ENCODE results near the gene MATCAP1. TPM values are rescaled to one million over a fixed set of nuclear protein-coding genes. Genes with fewer than 3 reads are reported as not detected.

Gene MATCAP1
- total RNA-seq, 1 donor from 2014 or later, result 14.9 TPM

GRCh38 chr16:67208154-67208896, 24.6 kb upstream of the MATCAP1 start:
- DNase-seq (ENCODE audit: low spot score), result no peak
- ATAC-seq, result no peak

- no peak for ATAC-seq
- no peak for DNase-seq (ENCODE audit: low spot score)
Observed at GRCh38 chr16:67207249-67208091, 23.7 kb upstream of the MATCAP1 start.

GRCh38 chr16:67206838-67207248, 23.1 kb upstream of the MATCAP1 start:
- DNase-seq (ENCODE audit: low spot score) (no peak), ATAC-seq (no peak)

- ATAC-seq (no peak), DNase-seq (ENCODE audit: low spot score) (no peak)
Observed at GRCh38 chr16:67206129-67206837, 22.5 kb upstream of the MATCAP1 start.

- no peak for DNase-seq (ENCODE audit: low spot score)
- no peak for ATAC-seq
Observed at GRCh38 chr16:67204076-67204475, 20.3 kb upstream of the MATCAP1 start.

GRCh38 chr16:67202956-67203493, 19.3 kb upstream of the MATCAP1 start:
- DNase-seq (ENCODE audit: low spot score) (no peak), ATAC-seq (no peak)

- no peak for ATAC-seq
- no peak for DNase-seq (ENCODE audit: low spot score)
Observed at GRCh38 chr16:67202426-67202825, 18.7 kb upstream of the MATCAP1 start.

GRCh38 chr16:67201411-67202345, 17.9 kb upstream of the MATCAP1 start:
- DNase-seq (ENCODE audit: low spot score) (no peak), ATAC-seq (no peak)

- ATAC-seq, result no peak
Observed at GRCh38 chr16:67200491-67200890, 16.7 kb upstream of the MATCAP1 start.

GRCh38 chr16:67199808-67200198, 16.0 kb upstream of the MATCAP1 start:
- ATAC-seq (peak; percentile 5), DNase-seq (ENCODE audit: low spot score) (no peak)

More at GRCh38 chr16:67200491-67200890, 16.7 kb upstream of the MATCAP1 start:
- DNase-seq (ENCODE audit: low spot score), result no peak

- DNase-seq (ENCODE audit: low spot score) (peak; percentile 61), ATAC-seq (peak; percentile 78)
Observed at GRCh38 chr16:67199011-67199807, 15.4 kb upstream of the MATCAP1 start, which contains the start of gene ELMO3. TSS of gene ELMO3 (plus strand) at chr16:67199131. CDS start at chr16:67199327, 196 bp downstream.

GRCh38 chr16:67198238-67198734, 14.5 kb upstream of the MATCAP1 start:
- ATAC-seq, result peak; percentile 42

GRCh38 chr16:67197704-67198103, 13.9 kb upstream of the MATCAP1 start:
- ATAC-seq, result no peak
- no peak for DNase-seq (ENCODE audit: low spot score)

More at GRCh38 chr16:67198238-67198734, 14.5 kb upstream of the MATCAP1 start:
- no peak for DNase-seq (ENCODE audit: low spot score)

- no peak for ATAC-seq
Observed at GRCh38 chr16:67196881-67197280, 13.1 kb upstream of the MATCAP1 start.

GRCh38 chr16:67195676-67196075, 11.9 kb upstream of the MATCAP1 start:
- ATAC-seq (no peak), DNase-seq (ENCODE audit: low spot score) (no peak)

More at GRCh38 chr16:67196881-67197280, 13.1 kb upstream of the MATCAP1 start:
- no peak for DNase-seq (ENCODE audit: low spot score)

- DNase-seq (ENCODE audit: low spot score), result no peak
Observed at GRCh38 chr16:67194260-67194659, 10.5 kb upstream of the MATCAP1 start.

GRCh38 chr16:67193536-67193935, 9.8 kb upstream of the MATCAP1 start:
- DNase-seq (ENCODE audit: low spot score), result no peak
- no peak for ATAC-seq

More at GRCh38 chr16:67194260-67194659, 10.5 kb upstream of the MATCAP1 start:
- ATAC-seq, result no peak

GRCh38 chr16:67192781-67193361, 9.1 kb upstream of the MATCAP1 start:
- no peak for DNase-seq (ENCODE audit: low spot score)
- no peak for ATAC-seq
